ENCODE data around the gene HPCAL1.

DNA sequence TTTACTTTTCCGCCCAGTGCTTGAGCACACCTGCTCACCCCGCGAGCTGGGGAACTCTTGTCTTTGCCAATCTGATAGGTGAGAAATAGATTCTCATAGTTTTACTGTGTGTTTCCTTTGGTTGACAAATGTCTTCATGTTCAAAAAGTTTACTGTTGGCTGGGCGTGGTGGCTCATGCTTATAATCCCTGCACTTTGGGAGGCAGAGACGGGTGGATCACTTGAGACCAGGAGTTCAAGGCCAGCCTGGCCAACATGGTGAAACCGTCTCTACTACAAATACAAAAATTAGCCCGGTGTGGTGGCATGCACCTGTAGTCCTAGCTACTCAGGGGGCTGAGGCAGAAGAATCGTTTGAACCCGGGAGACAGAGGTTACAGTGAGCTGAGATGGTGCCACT lies 135.1 kb downstream of the HPCAL1 start:
- TF ChIP-seq, protein P1, sequence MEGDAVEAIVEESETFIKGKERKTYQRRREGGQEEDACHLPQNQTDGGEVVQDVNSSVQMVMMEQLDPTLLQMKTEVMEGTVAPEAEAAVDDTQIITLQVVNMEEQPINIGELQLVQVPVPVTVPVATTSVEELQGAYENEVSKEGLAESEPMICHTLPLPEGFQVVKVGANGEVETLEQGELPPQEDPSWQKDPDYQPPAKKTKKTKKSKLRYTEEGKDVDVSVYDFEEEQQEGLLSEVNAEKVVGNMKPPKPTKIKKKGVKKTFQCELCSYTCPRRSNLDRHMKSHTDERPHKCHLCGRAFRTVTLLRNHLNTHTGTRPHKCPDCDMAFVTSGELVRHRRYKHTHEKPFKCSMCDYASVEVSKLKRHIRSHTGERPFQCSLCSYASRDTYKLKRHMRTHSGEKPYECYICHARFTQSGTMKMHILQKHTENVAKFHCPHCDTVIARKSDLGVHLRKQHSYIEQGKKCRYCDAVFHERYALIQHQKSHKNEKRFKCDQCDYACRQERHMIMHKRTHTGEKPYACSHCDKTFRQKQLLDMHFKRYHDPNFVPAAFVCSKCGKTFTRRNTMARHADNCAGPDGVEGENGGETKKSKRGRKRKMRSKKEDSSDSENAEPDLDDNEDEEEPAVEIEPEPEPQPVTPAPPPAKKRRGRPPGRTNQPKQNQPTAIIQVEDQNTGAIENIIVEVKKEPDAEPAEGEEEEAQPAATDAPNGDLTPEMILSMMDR (IDR thresholded peaks at IDR 0.05): no peak
- TF ChIP-seq POLR2A (IDR thresholded peaks at IDR 0.05): no peak

All from prostate gland (tissue), 2 donors.